Measurements from ENCODE around the gene NRGN. TPM values are rescaled to one million over a fixed set of nuclear protein-coding genes. Genes with fewer than 3 reads are reported as not detected.

The NRGN gene
- total and polyA plus RNA-seq, 8 donors: 0.37 to 5.5 (median 2.0) TPM; not detected in 4

GRCh38 chr11:124757320-124757719, 17.6 kb downstream of the NRGN start:
- TF ChIP-seq, protein P1, sequence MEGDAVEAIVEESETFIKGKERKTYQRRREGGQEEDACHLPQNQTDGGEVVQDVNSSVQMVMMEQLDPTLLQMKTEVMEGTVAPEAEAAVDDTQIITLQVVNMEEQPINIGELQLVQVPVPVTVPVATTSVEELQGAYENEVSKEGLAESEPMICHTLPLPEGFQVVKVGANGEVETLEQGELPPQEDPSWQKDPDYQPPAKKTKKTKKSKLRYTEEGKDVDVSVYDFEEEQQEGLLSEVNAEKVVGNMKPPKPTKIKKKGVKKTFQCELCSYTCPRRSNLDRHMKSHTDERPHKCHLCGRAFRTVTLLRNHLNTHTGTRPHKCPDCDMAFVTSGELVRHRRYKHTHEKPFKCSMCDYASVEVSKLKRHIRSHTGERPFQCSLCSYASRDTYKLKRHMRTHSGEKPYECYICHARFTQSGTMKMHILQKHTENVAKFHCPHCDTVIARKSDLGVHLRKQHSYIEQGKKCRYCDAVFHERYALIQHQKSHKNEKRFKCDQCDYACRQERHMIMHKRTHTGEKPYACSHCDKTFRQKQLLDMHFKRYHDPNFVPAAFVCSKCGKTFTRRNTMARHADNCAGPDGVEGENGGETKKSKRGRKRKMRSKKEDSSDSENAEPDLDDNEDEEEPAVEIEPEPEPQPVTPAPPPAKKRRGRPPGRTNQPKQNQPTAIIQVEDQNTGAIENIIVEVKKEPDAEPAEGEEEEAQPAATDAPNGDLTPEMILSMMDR (IDR thresholded peaks at IDR 0.05): no peak
- no peak for TF ChIP-seq POLR2A (IDR thresholded peaks at IDR 0.05)
- no peak overlapping the region for H3K27ac ChIP-seq
- H3K36me3 ChIP-seq: no peaks in the 10 kb centered on the region
- H3K9me3 ChIP-seq: no peaks in the 10 kb centered on the region
- 61 to 92% (median 72%) methylated on average over 3 of the region's 3 CpGs for WGBS, 5 donors
- peaks cover 4 to 82% (median 35%) of the 10 kb centered on the region in 3 donors for H3K27me3 ChIP-seq
- H3K4me1 ChIP-seq: peaks cover 29 to 64% (median 56%) of the 10 kb centered on the region in 4 donors
- DNase-seq: no peak
- H3K4me3 ChIP-seq: no peak overlapping the region
- intact Hi-C loops (cut with DNase I; ENCODE audit: low total_unique reads): no loop called here

DNA sequence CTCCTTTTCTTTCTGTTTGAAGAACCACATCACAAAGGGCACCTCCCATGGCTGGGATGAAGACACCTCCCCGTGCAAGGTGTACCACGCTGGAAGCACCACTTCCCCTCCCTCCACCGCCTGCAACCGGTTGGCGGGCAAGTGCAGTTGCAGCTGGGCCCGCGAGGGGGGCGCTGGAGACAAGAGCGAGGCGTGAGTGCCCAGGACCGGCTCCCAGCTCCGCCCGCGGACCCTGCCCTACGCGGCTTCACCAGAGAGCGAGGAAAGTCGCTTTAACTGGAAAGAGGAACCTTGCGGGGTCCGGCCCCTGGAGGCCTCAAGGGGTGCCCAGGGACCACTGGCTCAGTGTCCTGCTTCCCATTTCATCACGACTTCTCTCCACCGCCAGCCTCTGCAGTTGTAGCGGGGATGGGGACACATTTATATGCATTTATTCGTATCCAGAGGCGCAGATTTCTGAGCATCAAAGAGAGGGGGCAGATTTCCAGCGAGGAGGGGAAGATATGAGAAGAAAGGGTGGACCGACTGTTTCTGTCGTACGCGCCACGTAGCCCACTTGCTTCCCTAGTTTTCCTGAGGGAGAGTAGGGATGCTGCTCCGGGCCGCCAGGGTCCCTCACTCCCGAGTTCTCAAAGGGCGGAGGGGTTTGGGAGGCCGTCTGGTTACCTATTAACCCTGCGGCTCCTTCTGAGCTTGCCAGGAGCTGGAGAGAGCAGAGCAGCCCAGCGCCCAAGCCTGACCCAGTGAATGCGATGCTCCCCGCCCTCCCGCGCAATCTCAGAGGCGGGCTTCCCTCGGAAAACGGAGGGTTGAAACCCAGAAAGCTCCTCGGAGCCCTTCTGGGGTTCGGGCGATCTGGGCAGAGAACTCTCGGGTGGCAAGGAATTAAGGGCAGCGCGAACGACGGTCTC, 18.9 kb downstream of the NRGN start:
- Histone ChIP-seq H3K27ac (peak overlapping the region; percentile 56 to 83 (median 79)), H3K9me3 (no peaks in the 10 kb centered on the region), H3K27me3 (peaks cover 4 to 83% (median 42%) of the 10 kb centered on the region in 3 donors), H3K36me3 (no peaks in the 10 kb centered on the region), H3K4me1 (peaks cover 41 to 64% (median 59%) of the 10 kb centered on the region in 4 donors), H3K4me3 (peak overlapping the region; percentile 39 to 78 (median 48))
- WGBS, 5 donors: 3 to 11% (median 4%) methylated on average over 47 to 53 of the region's 53 CpGs
- TF ChIP-seq POLR2AphosphoS5 (IDR thresholded peaks at IDR 0.05) (peak in 2 of 3 donors; percentile 35 to 68), EP300 (IDR thresholded peaks at IDR 0.05) (no peak), POLR2A (IDR thresholded peaks at IDR 0.05) (no peak)
- TF ChIP-seq, protein P1 (IDR thresholded peaks at IDR 0.05): peak in 6 of 7 experiments; percentile 8 to 79 (median 69)
- intact Hi-C loops (cut with DNase I; ENCODE audit: low total_unique reads): no loop called here
- peak; percentile 88 to 95 for DNase-seq

GRCh38 chr11:124759266-124760204, 19.8 kb downstream of the NRGN start:
- Histone ChIP-seq H3K9me3 (no peaks in the 10 kb centered on the region), H3K27ac (peak overlapping the region; percentile 56 to 83 (median 79)), H3K36me3 (peaks cover 0 to 4% (median 0%) of the 10 kb centered on the region in 4 donors), H3K27me3 (peaks cover 4 to 74% (median 42%) of the 10 kb centered on the region in 3 donors), H3K4me3 (peak overlapping the region; percentile 40 to 78 (median 57)), H3K4me1 (peaks cover 42 to 63% (median 62%) of the 10 kb centered on the region in 4 donors)
- 36 to 51% (median 48%) methylated on average over 50 to 52 of the region's 52 CpGs for WGBS, 5 donors
- DNase-seq: peak in 1 of 2 donors; percentile 62
- TF ChIP-seq POLR2A (IDR thresholded peaks at IDR 0.05) (no peak), POLR2AphosphoS5 (IDR thresholded peaks at IDR 0.05) (no peak), EP300 (IDR thresholded peaks at IDR 0.05) (no peak)
- TF ChIP-seq, protein P1 (IDR thresholded peaks at IDR 0.05): no peak
- intact Hi-C loops (cut with DNase I; ENCODE audit: low total_unique reads): loop anchor here (5.0 kb wide), 1 partner anchor 87 kb away; the partner anchor contains the start of genes SIAE and SPA17

All from stomach (tissue), 9 donors.